Pancreas (tissue), 10 donors: Measurements from ENCODE around the gene IL12RB1. TPM values are rescaled to one million over a fixed set of nuclear protein-coding genes. Genes with fewer than 3 reads are reported as not detected.

Source experiments
- ATAC-seq, 4 donors: fragments of 200-7000 bp; cut with Tn5 transposase; one replicate each; pipeline versions ENCODE4 v1.8.0 to v1.9.1; 2020; ENCODE audit warnings: mild to moderate bottlenecking in 4 of 4, moderate library complexity in 4 of 4
- DNase-seq, 6 donors: peaks; one replicate each; pipeline ENCODE4 v3.0.0-alpha.2; 2020
- FAIRE-seq: peaks from 2 replicates; lab custom pipeline; 2012; peaks lifted over from hg19 to GRCh38; lab: Jason Lieb, UNC
- H3K27ac ChIP-seq, 4 donors: fragments of 200-600 bp; sonication (generic); 1 replicate in 3 of 4; 2 replicates in 1 of 4; pipeline versions ENCODE4 v1.5.0 to v1.8.0; 2020
- H3K27me3 ChIP-seq, 4 donors: fragments of 200-600 bp; one replicate each; pipeline ENCODE4 v1.8.0; 2021
- H3K36me3 ChIP-seq, 3 donors: fragments of 200-600 bp; sonication (generic) in 1 of 3; one replicate each; pipeline versions ENCODE4 v1.5.0 to v1.8.0; 2020 to 2021
- H3K4me1 ChIP-seq, 3 donors: fragments of 200-600 bp; one replicate each; pipeline ENCODE4 v1.8.0; 2021
- H3K4me3 ChIP-seq, 4 donors: fragments of 200-600 bp; sonication (generic) in 2 of 4; one replicate each; pipeline versions ENCODE4 v1.5.0 to v1.8.0; 2020 to 2021
- H3K9me3 ChIP-seq, 4 donors: fragments of 200-600 bp; one replicate each; pipeline ENCODE4 v1.8.0; 2021
- WGBS, 2 donors: extraction: QIAGEN DNeasy Blood & Tissue Kit; methylation state at CpG; one replicate each; pipeline ENCODE4 v1.1.7; 2013; 5-methylcytosine and 5-hydroxymethylcytosine counted together
- intact Hi-C, 3 donors: fragments of 100-400 bp; cut with DNase I; formaldehyde crosslinking; loops; one replicate each; pipeline versions ENCODE4 v1.11.1 to v1.14.2; 2022
- polyA plus RNA-seq, 2 donors: library from polyadenylated mRNA; stranded (reverse); fragments of 200-250 nt; gene quantifications; one replicate each; pipeline ENCODE4 v1.2.3, GENCODE V29; 2013
- total RNA-seq, 6 donors: library from RNA; stranded (reverse); fragmentation: NEBNext Ultra II Directional in 4 of 6; extraction: Animal tissue kit (Norgen Biotek cat#: 25700) in 4 of 6; gene quantifications; one replicate each; pipeline versions ENCODE4 v1.2.1 to v1.2.4, GENCODE V29; 2021 to 2023
- TF ChIP-seq, protein P1 (sequence below), 4 donors: fragments of 200-600 bp; sonication (generic) in 3 of 4; IDR thresholded peaks; one replicate each; pipeline versions ENCODE4 v1.5.0 to v1.8.0; 2021; ENCODE audit warnings: antibody characterized with exemption in 4 of 4
- donor health status: healthy with polysubstance abuse.
- donor health status: DM: no; HTN: no; CAD: no; lungs with moderate emphysema.
- donor health status: DM: no; HTN: no; CAD: no.
- donor health status: control.
- donor health status: control.
- donor health status: Bipolar disorder and iron deficiency.
- donor health status: DM: yes; HTN: yes; CAD: no.
- donor health status: DM: no; HTN: no; CAD: no.
- donor health status: DM: no; HTN: no; CAD: no.
- donor health status: DM: yes; HTN: yes; CAD: no.

IL12RB1 gene
- total and polyA plus RNA-seq, 8 donors: 0.15 to 1.1 (median 0.40) TPM

DNA sequence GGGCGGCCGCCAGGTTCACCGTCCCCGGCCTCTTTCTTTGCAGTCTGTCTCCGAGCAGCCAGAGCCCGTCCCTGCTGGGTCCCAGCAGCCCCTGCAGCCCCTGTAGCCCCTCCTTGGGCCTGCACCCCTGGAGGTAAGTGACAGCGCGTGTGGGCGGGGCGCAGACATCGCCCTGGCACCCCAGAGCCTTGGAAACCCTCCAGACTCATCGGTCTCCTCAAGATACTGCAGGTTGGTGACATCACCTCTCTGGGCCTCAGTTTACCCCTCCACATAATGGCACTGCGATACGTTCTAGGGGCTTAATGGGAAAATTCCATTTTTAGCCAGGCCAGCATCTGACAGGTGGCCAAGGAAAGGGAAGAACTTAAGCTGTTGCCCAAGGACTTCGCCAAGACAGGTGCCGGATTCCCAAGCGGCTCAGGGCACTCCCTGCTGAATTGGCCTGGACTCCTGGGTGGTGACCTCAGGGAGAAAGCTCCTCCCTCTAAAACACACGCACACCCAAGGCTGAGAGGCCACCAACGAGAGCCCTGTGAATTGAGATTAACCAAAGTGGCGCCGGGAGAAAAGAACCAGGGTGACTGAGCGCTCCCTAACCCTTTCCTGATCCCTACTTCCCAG, 24.0 kb upstream of the IL12RB1 start:
- no peaks in the 10 kb centered on the region for H3K9me3 ChIP-seq
- 24 to 25% methylated on average over 18 to 22 of the region's 22 CpGs for WGBS, 2 donors
- H3K4me3 ChIP-seq: peak overlapping the region; percentile 63 to 78 (median 70)
- H3K27ac ChIP-seq: peak overlapping the region; percentile 71 to 89 (median 86)
- peak; percentile 75 to 96 (median 92) for DNase-seq
- intact Hi-C loops: loop anchor here in 2 of 3 donors (5.0 to 10.0 kb wide), 3 partner anchors 54 to 142 kb away; no protein-coding TSS in a partner anchor
- no peaks in the 10 kb centered on the region for H3K36me3 ChIP-seq
- ATAC-seq: peak; percentile 78 to 83 (median 82)
- TF ChIP-seq, protein P1, sequence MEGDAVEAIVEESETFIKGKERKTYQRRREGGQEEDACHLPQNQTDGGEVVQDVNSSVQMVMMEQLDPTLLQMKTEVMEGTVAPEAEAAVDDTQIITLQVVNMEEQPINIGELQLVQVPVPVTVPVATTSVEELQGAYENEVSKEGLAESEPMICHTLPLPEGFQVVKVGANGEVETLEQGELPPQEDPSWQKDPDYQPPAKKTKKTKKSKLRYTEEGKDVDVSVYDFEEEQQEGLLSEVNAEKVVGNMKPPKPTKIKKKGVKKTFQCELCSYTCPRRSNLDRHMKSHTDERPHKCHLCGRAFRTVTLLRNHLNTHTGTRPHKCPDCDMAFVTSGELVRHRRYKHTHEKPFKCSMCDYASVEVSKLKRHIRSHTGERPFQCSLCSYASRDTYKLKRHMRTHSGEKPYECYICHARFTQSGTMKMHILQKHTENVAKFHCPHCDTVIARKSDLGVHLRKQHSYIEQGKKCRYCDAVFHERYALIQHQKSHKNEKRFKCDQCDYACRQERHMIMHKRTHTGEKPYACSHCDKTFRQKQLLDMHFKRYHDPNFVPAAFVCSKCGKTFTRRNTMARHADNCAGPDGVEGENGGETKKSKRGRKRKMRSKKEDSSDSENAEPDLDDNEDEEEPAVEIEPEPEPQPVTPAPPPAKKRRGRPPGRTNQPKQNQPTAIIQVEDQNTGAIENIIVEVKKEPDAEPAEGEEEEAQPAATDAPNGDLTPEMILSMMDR (IDR thresholded peaks at IDR 0.05): no peak
- no peak for FAIRE-seq
- H3K4me1 ChIP-seq: peaks cover 6 to 17% (median 11%) of the 10 kb centered on the region in 3 donors
- no peaks in the 10 kb centered on the region for H3K27me3 ChIP-seq

DNA sequence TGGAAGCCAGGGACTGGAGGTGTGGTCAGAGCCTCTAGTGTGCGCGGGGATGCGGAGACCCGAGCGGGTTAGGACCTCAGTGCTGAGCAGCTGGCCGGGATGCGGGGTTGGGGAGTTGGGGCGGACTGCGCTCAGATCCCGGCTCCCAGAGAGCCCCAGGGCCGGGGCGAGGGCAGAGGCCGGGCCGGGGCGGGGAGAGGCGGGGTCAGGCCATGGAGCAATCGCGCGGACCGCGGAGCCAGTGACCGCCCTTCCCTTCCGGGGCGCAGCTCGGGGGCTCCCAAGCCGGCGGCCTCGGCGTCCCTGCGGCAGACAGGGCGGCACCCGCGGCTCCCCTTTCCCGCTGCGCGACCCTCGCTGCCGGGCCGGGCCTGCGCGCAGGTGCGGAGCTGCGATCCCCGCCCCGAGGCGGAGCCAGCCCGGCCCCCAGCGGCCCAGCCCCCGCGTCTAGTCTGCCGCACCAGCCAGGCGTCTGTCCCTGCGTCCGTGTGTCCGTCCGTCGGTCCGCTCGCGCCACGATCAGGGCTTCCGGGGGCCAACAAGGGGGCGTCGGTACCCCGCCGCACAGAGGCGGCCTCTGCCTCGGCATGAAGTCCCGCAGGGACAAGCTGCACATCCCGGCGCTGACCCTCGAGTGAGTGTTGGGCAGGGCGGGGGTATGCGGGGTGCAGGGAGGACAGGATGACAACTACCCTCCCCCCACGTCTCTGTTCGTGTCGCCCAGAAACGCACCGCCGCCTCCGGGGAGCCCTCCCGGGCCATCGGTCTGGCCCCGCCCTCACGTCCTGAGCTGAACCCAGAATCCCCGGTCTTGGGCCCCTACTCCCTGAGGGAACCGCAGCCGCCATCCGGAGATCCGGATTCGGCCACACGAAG, 23.2 kb upstream of the IL12RB1 start:
- Histone ChIP-seq H3K9me3 (no peaks in the 10 kb centered on the region), H3K27ac (peak overlapping the region; percentile 71 to 89 (median 86)), H3K27me3 (no peaks in the 10 kb centered on the region), H3K4me1 (peaks cover 6 to 17% (median 11%) of the 10 kb centered on the region in 3 donors), H3K4me3 (peak overlapping the region; percentile 63 to 78 (median 70)), H3K36me3 (no peaks in the 10 kb centered on the region)
- 1% methylated on average over 56 to 92 of the region's 92 CpGs for WGBS, 2 donors
- ATAC-seq: peak; percentile 65 to 76 (median 67)
- FAIRE-seq: no peak
- intact Hi-C loops: loop anchor here in 2 of 3 donors (5.0 to 10.0 kb wide), 3 partner anchors 55 to 142 kb away; no protein-coding TSS in a partner anchor
- peak; percentile 67 to 90 (median 76) for DNase-seq
- TF ChIP-seq, protein P1 (IDR thresholded peaks at IDR 0.05): no peak

DNA sequence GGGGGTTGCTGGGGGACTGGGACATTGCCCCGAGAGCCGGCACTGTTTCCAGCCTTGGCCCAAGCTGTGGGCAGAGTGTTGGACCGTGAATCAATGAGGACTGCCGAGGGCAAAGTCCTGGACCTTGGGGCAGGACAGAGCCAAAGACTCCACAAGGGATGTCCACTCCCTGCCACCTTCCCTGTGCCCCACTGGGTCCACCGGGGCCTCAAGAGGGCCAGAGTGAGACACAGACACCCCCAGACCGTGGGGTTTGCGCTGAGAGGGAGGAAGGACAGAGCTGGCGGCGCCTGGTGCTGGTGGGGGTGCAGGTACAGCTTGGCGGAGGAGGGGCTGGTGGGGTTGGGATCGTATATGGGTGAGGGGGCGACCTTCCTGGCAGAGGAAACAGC, 22.6 kb upstream of the IL12RB1 start:
- Histone ChIP-seq H3K4me1 (peaks cover 6 to 17% (median 11%) of the 10 kb centered on the region in 3 donors), H3K27me3 (no peaks in the 10 kb centered on the region), H3K36me3 (no peaks in the 10 kb centered on the region), H3K27ac (peak overlapping the region; percentile 71 to 89 (median 86)), H3K4me3 (peak overlapping the region; percentile 63 to 78 (median 70)), H3K9me3 (no peaks in the 10 kb centered on the region)
- WGBS, 2 donors: 25 to 31% methylated on average over 12 of the region's 12 CpGs
- FAIRE-seq (no peak), DNase-seq (no peak), ATAC-seq (peak in 3 of 4 donors; percentile 4 to 22 (median 4))
- TF ChIP-seq, protein P1 (IDR thresholded peaks at IDR 0.05): no peak
- intact Hi-C loops: no loop called here

DNA sequence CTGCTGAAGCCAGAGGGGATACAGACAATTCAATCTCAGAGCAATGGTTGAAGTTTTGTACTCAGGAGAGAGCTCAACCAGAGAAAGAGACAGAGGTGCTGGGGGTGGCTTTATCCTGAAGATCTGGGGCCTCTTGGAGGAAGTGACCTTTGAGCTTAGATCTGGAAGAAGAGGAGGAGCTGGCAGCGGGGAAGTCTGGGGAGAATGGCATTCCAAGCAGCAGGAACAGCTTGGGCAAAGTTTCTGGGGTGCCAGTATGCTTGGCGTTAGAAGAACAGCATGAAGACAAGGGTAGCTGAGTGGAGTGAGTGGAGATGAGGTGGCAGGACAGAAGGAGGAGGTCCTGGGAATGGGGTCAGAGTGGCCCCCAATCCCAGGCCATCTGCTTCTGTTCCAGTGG, 22.2 kb upstream of the IL12RB1 start:
- DNase-seq (no peak), FAIRE-seq (no peak), ATAC-seq (no peak)
- Histone ChIP-seq H3K9me3 (no peaks in the 10 kb centered on the region), H3K36me3 (no peaks in the 10 kb centered on the region), H3K4me3 (no peak overlapping the region), H3K27ac (peak overlapping the region in 1 of 4 donors; percentile 87), H3K4me1 (peaks cover 6 to 17% (median 11%) of the 10 kb centered on the region in 3 donors), H3K27me3 (no peaks in the 10 kb centered on the region)
- TF ChIP-seq, protein P1 (IDR thresholded peaks at IDR 0.05): no peak
- 32 to 37% methylated on average over 2 of the region's 2 CpGs for WGBS, 2 donors
- intact Hi-C loops: no loop called here
